ENCODE data around the gene MLIP. TPM values are rescaled to one million over a fixed set of nuclear protein-coding genes. Genes with fewer than 3 reads are reported as not detected.

The MLIP gene
- total and polyA plus RNA-seq, 2 experiments from 2014 or later, result not detected

- TF ChIP-seq ZNF462 (CRISPR knock-in tag; IDR thresholded peaks at IDR 0.05), result no peak
- no peak for TF ChIP-seq CTCF (conservative IDR thresholded peaks at IDR 0.05; ENCODE audit: low read depth in 2 of 2)
- TF ChIP-seq CREB1 (CRISPR knock-in tag; IDR thresholded peaks at IDR 0.05; ENCODE audit: low read depth), result no peak
- TF ChIP-seq ZNF331 (CRISPR knock-in tag; IDR thresholded peaks at IDR 0.05; ENCODE audit: low read depth), result no peak
- no peak for TF ChIP-seq EZH2 (IDR thresholded peaks at IDR 0.05; ENCODE audit: low read depth, unreplicated experiment)
- no peak for TF ChIP-seq NANOG (IDR thresholded peaks at IDR 0.05; ENCODE audit: borderline replicate concordance)
- TF ChIP-seq JUNB (IDR thresholded peaks at IDR 0.05; ENCODE audit: unreplicated experiment), result no peak
- no peak for TF ChIP-seq EZH2phosphoT487 (IDR thresholded peaks at IDR 0.05; ENCODE audit: unreplicated experiment)
- no peak for TF ChIP-seq REST (IDR thresholded peaks at IDR 0.05; ENCODE audit: unreplicated experiment)
These were observed 81.8 kb downstream of the MLIP start (continued) for GRCh38 chr6:54192993-54193392.
